ENCODE results near the gene NEXN. TPM values are rescaled to one million over a fixed set of nuclear protein-coding genes. Genes with fewer than 3 reads are reported as not detected.
A peak's percentile ranks its signal among the peaks of the same experiment; 100 is the strongest.

NEXN gene
- total RNA-seq, 3 donors from 2014 or later (not counting 1 experiment from before 2014, with no cell fraction given): 0.85 to 1.4 (median 1.1) TPM

DNA sequence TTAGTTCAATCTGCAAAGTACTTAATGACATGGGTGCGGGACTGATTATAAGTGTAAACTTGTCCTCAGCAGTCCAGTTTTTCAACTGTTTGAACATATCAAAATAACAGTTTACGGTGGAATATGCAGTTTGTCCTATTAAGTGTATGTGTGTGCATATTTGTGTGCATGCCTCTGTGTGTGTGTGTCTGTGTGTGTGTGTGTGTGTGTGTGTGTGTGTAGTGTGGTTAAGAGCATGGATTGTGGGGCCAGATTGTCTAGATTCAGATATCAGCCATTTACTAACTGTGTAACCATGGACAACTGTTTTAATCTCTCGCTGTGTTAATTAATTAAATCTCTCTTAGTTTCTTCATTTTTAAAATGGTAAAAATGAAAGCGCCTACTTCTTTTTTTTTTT lies 39.0 kb downstream of the NEXN start:
- H3K4me3 Mint-ChIP-seq: peak overlapping the region; percentile 73
- WGBS (ENCODE audit: insufficient coverage): 80% methylated on average over 2 of the region's 4 CpGs

DNA sequence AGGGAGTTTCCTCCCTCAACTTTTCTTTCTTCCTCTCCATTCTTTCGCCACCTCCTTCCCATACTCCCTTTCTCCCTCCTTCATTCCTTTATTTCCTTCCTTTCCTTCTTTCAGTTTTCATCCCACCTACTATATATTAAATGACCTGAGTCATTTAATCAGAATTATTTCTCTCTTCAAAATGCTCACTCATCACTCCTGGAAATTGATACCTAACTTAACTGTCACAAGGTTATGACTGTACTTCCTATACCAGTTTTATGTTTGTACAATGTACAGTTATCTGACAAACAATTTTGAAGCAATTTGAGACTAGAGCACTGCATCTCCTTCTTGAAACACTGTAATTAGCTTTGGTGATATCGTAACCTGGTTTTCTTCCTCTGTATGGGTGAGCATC lies 41.4 kb downstream of the NEXN start:
- 98% methylated on average over 2 of the region's 2 CpGs for WGBS (ENCODE audit: insufficient coverage)
- Mint-ChIP-seq H3K4me1 (peaks cover 0 to 10% of the 10 kb centered on the region in 2 donors), H3K4me3 (no peak overlapping the region), H3K27ac (no peak overlapping the region), H3K27me3 (ENCODE audit: low read depth in 2 of 2) (no peaks in the 10 kb centered on the region), H3K9me3 (no peaks in the 10 kb centered on the region), H3K36me3 (no peaks in the 10 kb centered on the region)
- DNase-seq: no peak
- intact Hi-C loops (cut with micrococcal nuclease): no loop called here
- H3K4me1 ChIP-seq (ENCODE audit: control insufficient read depth, insufficient read depth, low read length): no peaks in the 10 kb centered on the region
- TF ChIP-seq, protein P1, sequence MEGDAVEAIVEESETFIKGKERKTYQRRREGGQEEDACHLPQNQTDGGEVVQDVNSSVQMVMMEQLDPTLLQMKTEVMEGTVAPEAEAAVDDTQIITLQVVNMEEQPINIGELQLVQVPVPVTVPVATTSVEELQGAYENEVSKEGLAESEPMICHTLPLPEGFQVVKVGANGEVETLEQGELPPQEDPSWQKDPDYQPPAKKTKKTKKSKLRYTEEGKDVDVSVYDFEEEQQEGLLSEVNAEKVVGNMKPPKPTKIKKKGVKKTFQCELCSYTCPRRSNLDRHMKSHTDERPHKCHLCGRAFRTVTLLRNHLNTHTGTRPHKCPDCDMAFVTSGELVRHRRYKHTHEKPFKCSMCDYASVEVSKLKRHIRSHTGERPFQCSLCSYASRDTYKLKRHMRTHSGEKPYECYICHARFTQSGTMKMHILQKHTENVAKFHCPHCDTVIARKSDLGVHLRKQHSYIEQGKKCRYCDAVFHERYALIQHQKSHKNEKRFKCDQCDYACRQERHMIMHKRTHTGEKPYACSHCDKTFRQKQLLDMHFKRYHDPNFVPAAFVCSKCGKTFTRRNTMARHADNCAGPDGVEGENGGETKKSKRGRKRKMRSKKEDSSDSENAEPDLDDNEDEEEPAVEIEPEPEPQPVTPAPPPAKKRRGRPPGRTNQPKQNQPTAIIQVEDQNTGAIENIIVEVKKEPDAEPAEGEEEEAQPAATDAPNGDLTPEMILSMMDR (IDR thresholded peaks at IDR 0.05): no peak
- no peaks in the 10 kb centered on the region for H3K36me3 ChIP-seq (ENCODE audit: control insufficient read depth, insufficient read depth, low read length)
- no peaks in the 10 kb centered on the region for H3K9me3 ChIP-seq (ENCODE audit: control insufficient read depth, insufficient read depth, low read length)
- H3K4me3 ChIP-seq (ENCODE audit: low read length): no peak overlapping the region
- H3K27ac ChIP-seq (ENCODE audit: low read length): no peak overlapping the region
- no peaks in the 10 kb centered on the region for H3K27me3 ChIP-seq (ENCODE audit: control insufficient read depth, insufficient read depth, low read length)
- ATAC-seq: no peak

More for the DNA sequence above, 39.0 kb downstream of the NEXN start:
- DNase-seq (no peak), ATAC-seq (peak in 1 of 3 donors; percentile 13)
- H3K27me3 ChIP-seq (ENCODE audit: control insufficient read depth, insufficient read depth, low read length): no peaks in the 10 kb centered on the region
- H3K27ac ChIP-seq (ENCODE audit: low read length): no peak overlapping the region
- no peaks in the 10 kb centered on the region for H3K36me3 ChIP-seq (ENCODE audit: control insufficient read depth, insufficient read depth, low read length)
- TF ChIP-seq, protein P1 (IDR thresholded peaks at IDR 0.05): no peak
- no peaks in the 10 kb centered on the region for H3K36me3 Mint-ChIP-seq
- no peak overlapping the region for H3K4me3 ChIP-seq (ENCODE audit: low read length)
- H3K27ac Mint-ChIP-seq: peak overlapping the region in 1 of 2 donors; percentile 35
- H3K4me1 ChIP-seq (ENCODE audit: control insufficient read depth, insufficient read depth, low read length): no peaks in the 10 kb centered on the region
- peaks cover 0 to 10% of the 10 kb centered on the region in 2 donors for H3K4me1 Mint-ChIP-seq
- no peaks in the 10 kb centered on the region for H3K27me3 Mint-ChIP-seq (ENCODE audit: low read depth in 2 of 2)
- intact Hi-C loops (cut with micrococcal nuclease): no loop called here
- H3K9me3 ChIP-seq (ENCODE audit: control insufficient read depth, insufficient read depth, low read length): no peaks in the 10 kb centered on the region
- no peaks in the 10 kb centered on the region for H3K9me3 Mint-ChIP-seq

DNA sequence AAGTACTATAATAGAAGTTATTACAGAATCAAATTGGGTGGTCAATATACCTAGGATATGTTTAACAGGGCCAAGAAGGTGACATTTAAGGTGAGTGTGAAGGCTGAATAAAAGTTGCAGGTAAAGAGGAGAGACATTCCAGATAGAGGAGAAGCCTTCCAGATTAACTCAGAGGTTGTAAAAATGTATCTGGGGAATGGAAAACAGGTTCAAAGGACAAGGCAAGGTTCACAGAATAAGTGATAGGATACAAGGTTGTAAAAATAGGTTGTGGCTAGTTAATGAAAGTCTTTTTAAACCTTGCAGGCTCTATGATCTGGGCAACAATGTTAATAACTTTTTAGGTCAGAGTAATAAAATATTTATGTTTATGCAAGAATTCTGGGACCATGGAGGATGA lies 50.2 kb downstream of the NEXN start:
- H3K27ac ChIP-seq (ENCODE audit: low read length): no peak overlapping the region
- Mint-ChIP-seq H3K27ac (peak overlapping the region; percentile 41 to 51), H3K9me3 (no peaks in the 10 kb centered on the region), H3K4me1 (peaks cover 0 to 9% of the 10 kb centered on the region in 2 donors), H3K27me3 (ENCODE audit: low read depth in 2 of 2) (no peaks in the 10 kb centered on the region), H3K36me3 (peaks cover 16% of the 10 kb centered on the region), H3K4me3 (no peak overlapping the region)
- H3K27me3 ChIP-seq (ENCODE audit: control insufficient read depth, insufficient read depth, low read length): no peaks in the 10 kb centered on the region
- intact Hi-C loops (cut with micrococcal nuclease): no loop called here
- DNase-seq: no peak
- H3K36me3 ChIP-seq (ENCODE audit: control insufficient read depth, insufficient read depth, low read length): peaks cover 9% of the 10 kb centered on the region
- ATAC-seq: no peak
- TF ChIP-seq, protein P1 (IDR thresholded peaks at IDR 0.05): no peak
- no peak overlapping the region for H3K4me3 ChIP-seq (ENCODE audit: low read length)
- no peaks in the 10 kb centered on the region for H3K9me3 ChIP-seq (ENCODE audit: control insufficient read depth, insufficient read depth, low read length)
- H3K4me1 ChIP-seq (ENCODE audit: control insufficient read depth, insufficient read depth, low read length): no peaks in the 10 kb centered on the region

DNA sequence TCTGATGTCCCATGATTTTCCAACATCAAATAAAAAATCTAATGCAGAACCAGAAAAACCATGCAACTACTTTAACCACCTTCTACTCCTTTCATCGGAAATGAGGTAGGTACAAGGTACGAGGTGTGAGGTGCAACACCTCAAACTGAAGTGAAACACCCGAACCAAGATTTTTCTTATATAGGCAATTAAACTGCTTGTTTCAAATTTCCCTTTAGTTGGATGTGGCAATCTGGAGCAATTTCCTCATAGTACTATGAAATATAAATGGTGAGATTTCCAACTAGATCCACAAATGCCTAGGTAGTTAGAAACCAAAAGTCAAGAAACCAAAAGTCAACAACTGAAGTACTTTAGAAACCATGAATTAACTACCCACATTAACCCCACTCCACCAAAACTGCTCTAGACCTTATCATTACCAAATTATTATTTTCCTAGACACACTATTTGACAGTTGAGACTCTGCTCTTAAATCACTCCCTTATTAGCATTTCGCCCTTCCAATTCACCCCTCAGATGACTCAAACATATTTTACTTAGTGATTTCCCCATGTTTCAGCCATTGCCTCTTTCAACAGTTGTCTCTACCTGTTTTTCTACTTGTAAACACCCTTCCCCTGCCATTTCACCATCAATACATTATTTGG lies 52.6 kb downstream of the NEXN start:
- Histone ChIP-seq H3K4me3 (ENCODE audit: low read length) (no peak overlapping the region), H3K36me3 (ENCODE audit: control insufficient read depth, insufficient read depth, low read length) (peaks cover 30% of the 10 kb centered on the region), H3K9me3 (ENCODE audit: control insufficient read depth, insufficient read depth, low read length) (no peaks in the 10 kb centered on the region), H3K4me1 (ENCODE audit: control insufficient read depth, insufficient read depth, low read length) (no peaks in the 10 kb centered on the region), H3K27ac (ENCODE audit: low read length) (no peak overlapping the region), H3K27me3 (ENCODE audit: control insufficient read depth, insufficient read depth, low read length) (no peaks in the 10 kb centered on the region)
- DNase-seq (no peak), ATAC-seq (no peak)
- H3K4me1 Mint-ChIP-seq: peaks cover 4 to 9% of the 10 kb centered on the region in 2 donors
- H3K27ac Mint-ChIP-seq: peak overlapping the region; percentile 3 to 40
- H3K27me3 Mint-ChIP-seq (ENCODE audit: low read depth in 2 of 2): no peaks in the 10 kb centered on the region
- H3K9me3 Mint-ChIP-seq: no peaks in the 10 kb centered on the region
- no peak overlapping the region for H3K4me3 Mint-ChIP-seq
- WGBS (ENCODE audit: insufficient coverage): over 99% methylated on average over 3 of the region's 4 CpGs
- H3K36me3 Mint-ChIP-seq: peaks cover 16% of the 10 kb centered on the region
- TF ChIP-seq, protein P1 (IDR thresholded peaks at IDR 0.05): no peak
- intact Hi-C loops (cut with micrococcal nuclease): no loop called here
